Measurements from ENCODE around the gene STH.
A peak's percentile ranks its signal among the peaks of the same experiment; 100 is the strongest.

The STH gene

DNA sequence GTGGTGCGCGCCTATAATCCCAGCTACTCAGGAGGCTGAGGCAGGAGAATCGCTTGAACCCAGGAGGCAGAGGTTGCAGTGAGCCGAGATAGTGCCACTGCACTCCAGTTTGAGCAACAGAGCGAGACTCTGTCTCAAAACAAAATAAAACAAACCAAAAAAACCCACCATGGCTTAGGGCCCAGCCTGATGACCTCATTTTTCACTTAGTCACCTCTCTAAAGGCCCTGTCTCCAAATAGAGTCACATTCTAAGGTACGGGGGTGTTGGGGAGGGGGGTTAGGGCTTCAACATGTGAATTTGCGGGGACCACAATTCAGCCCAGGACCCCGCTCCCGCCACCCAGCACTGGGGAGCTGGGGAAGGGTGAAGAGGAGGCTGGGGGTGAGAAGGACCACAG is 1.4 kb upstream of the STH start:
- Histone ChIP-seq H3K4me3 (ENCODE audit: low read depth, low read length) (no peak overlapping the region), H3K36me3 (ENCODE audit: control insufficient read depth in 2 of 2, insufficient read depth in 1 of 2, low read length in 2 of 2) (no peaks in the 10 kb centered on the region), H3K4me1 (ENCODE audit: control insufficient read depth, insufficient read depth, low read length) (no peaks in the 10 kb centered on the region), H3K27ac (ENCODE audit: extremely low read depth, low read depth, low read length) (no peak overlapping the region), H3K9me3 (ENCODE audit: control insufficient read depth, insufficient read depth, low read depth, low read length) (no peaks in the 10 kb centered on the region)
- ChIA-PET CTCF (interaction anchor here (0.6 to 1.6 kb wide), 7 partner anchors 8 to 282 kb away, joined by 3 to 7 read pairs (median 4); partner anchors contain the start of gene KANSL1), POLR2A (no interaction called here)
- TF ChIP-seq, protein P1, sequence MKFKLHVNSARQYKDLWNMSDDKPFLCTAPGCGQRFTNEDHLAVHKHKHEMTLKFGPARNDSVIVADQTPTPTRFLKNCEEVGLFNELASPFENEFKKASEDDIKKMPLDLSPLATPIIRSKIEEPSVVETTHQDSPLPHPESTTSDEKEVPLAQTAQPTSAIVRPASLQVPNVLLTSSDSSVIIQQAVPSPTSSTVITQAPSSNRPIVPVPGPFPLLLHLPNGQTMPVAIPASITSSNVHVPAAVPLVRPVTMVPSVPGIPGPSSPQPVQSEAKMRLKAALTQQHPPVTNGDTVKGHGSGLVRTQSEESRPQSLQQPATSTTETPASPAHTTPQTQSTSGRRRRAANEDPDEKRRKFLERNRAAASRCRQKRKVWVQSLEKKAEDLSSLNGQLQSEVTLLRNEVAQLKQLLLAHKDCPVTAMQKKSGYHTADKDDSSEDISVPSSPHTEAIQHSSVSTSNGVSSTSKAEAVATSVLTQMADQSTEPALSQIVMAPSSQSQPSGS (tag by site-specific recombination; IDR thresholded peaks at IDR 0.05; ENCODE audit: low read depth): peak; percentile 39; the same call in 1 of the 2 replicates
- peak; percentile 31; the same call in 1 of the 2 replicates for TF ChIP-seq ZNF335 (tag by site-specific recombination; conservative IDR thresholded peaks at IDR 0.05)
- 0 out of 2 replicates have a peak, but pooled peaks have one; percentile 37 for TF ChIP-seq ZBTB21 (tag by site-specific recombination; IDR thresholded peaks at IDR 0.05)
- TF ChIP-seq YY1 (tag by site-specific recombination; IDR thresholded peaks at IDR 0.05): no peak

DNA sequence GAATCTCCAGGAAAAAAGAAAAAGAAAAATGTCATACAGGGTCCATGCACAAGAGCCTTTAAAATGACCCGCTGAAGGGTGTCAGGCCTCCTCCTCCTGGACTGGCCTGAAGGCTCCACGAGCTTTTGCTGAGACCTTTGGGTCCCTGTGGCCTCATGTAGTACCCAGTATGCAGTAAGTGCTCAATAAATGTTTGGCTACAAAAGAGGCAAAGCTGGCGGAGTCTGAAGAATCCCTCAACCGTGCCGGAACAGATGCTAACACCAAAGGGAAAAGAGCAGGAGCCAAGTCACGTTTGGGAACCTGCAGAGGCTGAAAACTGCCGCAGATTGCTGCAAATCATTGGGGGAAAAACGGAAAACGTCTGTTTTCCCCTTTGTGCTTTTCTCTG is 845 bp downstream of the STH start:
- Histone ChIP-seq H3K9me3 (ENCODE audit: control insufficient read depth, insufficient read depth, low read depth, low read length) (no peaks in the 10 kb centered on the region), H3K36me3 (ENCODE audit: control insufficient read depth in 2 of 2, insufficient read depth in 1 of 2, low read length in 2 of 2) (no peaks in the 10 kb centered on the region; a peak in 1 of 3 replicates), H3K4me1 (ENCODE audit: control insufficient read depth, insufficient read depth, low read length) (peaks cover 4% of the 10 kb centered on the region; the same call in 1 of the 2 replicates), H3K4me3 (ENCODE audit: low read depth, low read length) (no peak overlapping the region), H3K27ac (ENCODE audit: extremely low read depth, low read depth, low read length) (no peak overlapping the region)
- ChIA-PET POLR2A (no interaction called here), CTCF (interaction anchor here (1.2 to 1.9 kb wide), 3 partner anchors 9 to 206 kb away, joined by 3 to 5 read pairs (median 4); no protein-coding TSS in a partner anchor)
- no peak for TF ChIP-seq ZNF621 (tag by site-specific recombination; IDR thresholded peaks at IDR 0.05)
- TF ChIP-seq ZBTB1 (tag by site-specific recombination; IDR thresholded peaks at IDR 0.05): no peak
- TF ChIP-seq, protein P2, sequence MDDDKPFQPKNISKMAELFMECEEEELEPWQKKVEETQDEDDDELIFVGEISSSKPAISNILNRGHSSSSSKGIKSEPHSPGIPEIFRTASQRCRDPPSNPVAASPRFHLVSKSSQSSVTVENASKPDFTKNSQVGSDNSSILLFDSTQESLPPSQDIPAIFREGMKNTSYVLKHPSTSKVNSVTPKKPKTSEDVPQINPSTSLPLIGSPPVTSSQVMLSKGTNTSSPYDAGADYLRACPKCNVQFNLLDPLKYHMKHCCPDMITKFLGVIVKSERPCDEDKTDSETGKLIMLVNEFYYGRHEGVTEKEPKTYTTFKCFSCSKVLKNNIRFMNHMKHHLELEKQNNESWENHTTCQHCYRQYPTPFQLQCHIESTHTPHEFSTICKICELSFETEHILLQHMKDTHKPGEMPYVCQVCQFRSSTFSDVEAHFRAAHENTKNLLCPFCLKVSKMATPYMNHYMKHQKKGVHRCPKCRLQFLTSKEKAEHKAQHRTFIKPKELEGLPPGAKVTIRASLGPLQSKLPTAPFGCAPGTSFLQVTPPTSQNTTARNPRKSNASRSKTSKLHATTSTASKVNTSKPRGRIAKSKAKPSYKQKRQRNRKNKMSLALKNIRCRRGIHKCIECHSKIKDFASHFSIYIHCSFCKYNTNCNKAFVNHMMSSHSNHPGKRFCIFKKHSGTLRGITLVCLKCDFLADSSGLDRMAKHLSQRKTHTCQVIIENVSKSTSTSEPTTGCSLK (tag by site-specific recombination; IDR thresholded peaks at IDR 0.05): no peak

DNA sequence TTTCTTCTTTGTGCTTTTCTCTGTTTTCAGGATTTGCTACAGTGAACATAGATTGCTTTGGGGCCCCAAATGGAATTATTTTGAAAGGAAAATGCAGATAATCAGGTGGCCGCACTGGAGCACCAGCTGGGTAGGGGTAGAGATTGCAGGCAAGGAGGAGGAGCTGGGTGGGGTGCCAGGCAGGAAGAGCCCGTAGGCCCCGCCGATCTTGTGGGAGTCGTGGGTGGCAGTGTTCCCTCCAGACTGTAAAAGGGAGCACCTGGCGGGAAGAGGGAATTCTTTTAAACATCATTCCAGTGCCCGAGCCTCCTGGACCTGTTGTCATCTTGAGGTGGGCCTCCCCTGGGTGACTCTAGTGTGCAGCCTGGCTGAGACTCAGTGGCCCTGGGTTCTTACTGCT is 1.2 kb downstream of the STH start:
- H3K36me3 ChIP-seq (ENCODE audit: control insufficient read depth in 2 of 2, insufficient read depth in 1 of 2, low read length in 2 of 2): no peaks in the 10 kb centered on the region; a peak in 1 of 3 replicates
- ChIA-PET CTCF (interaction anchor here (1.3 to 5.4 kb wide), 5 partner anchors 34 to 211 kb away, joined by 4 to 48 read pairs (median 5); partner anchors contain the start of gene KANSL1), POLR2A (interaction anchor here (0.6 kb wide), 1 partner anchor 285 kb away, joined by 3 read pairs; no protein-coding TSS in a partner anchor)
- H3K4me1 ChIP-seq (ENCODE audit: control insufficient read depth, insufficient read depth, low read length): peaks cover 4% of the 10 kb centered on the region; the same call in 1 of the 2 replicates
- no peak overlapping the region for H3K27ac ChIP-seq (ENCODE audit: extremely low read depth, low read depth, low read length)
- H3K9me3 ChIP-seq (ENCODE audit: control insufficient read depth, insufficient read depth, low read depth, low read length): no peaks in the 10 kb centered on the region
- no peak overlapping the region for H3K4me3 ChIP-seq (ENCODE audit: low read depth, low read length)
- TF ChIP-seq, protein P3, sequence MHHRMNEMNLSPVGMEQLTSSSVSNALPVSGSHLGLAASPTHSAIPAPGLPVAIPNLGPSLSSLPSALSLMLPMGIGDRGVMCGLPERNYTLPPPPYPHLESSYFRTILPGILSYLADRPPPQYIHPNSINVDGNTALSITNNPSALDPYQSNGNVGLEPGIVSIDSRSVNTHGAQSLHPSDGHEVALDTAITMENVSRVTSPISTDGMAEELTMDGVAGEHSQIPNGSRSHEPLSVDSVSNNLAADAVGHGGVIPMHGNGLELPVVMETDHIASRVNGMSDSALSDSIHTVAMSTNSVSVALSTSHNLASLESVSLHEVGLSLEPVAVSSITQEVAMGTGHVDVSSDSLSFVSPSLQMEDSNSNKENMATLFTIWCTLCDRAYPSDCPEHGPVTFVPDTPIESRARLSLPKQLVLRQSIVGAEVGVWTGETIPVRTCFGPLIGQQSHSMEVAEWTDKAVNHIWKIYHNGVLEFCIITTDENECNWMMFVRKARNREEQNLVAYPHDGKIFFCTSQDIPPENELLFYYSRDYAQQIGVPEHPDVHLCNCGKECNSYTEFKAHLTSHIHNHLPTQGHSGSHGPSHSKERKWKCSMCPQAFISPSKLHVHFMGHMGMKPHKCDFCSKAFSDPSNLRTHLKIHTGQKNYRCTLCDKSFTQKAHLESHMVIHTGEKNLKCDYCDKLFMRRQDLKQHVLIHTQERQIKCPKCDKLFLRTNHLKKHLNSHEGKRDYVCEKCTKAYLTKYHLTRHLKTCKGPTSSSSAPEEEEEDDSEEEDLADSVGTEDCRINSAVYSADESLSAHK (tag by site-specific recombination; IDR thresholded peaks at IDR 0.05): no peak
- TF ChIP-seq ZNF248 (tag by site-specific recombination; IDR thresholded peaks at IDR 0.05): no peak
- TF ChIP-seq ZNF654 (tag by site-specific recombination; IDR thresholded peaks at IDR 0.05; ENCODE audit: low read depth): no peak
- TF ChIP-seq ZNF501 (tag by site-specific recombination; IDR thresholded peaks at IDR 0.05): no peak
- TF ChIP-seq, protein P4, sequence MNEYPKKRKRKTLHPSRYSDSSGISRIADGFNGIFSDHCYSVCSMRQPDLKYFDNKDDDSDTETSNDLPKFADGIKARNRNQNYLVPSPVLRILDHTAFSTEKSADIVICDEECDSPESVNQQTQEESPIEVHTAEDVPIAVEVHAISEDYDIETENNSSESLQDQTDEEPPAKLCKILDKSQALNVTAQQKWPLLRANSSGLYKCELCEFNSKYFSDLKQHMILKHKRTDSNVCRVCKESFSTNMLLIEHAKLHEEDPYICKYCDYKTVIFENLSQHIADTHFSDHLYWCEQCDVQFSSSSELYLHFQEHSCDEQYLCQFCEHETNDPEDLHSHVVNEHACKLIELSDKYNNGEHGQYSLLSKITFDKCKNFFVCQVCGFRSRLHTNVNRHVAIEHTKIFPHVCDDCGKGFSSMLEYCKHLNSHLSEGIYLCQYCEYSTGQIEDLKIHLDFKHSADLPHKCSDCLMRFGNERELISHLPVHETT (tag by site-specific recombination; IDR thresholded peaks at IDR 0.05): no peak
- no peak for TF ChIP-seq IKZF3 (tag by site-specific recombination; IDR thresholded peaks at IDR 0.05)
- no peak for TF ChIP-seq ZNF146 (tag by site-specific recombination; IDR thresholded peaks at IDR 0.05)
- no peak for TF ChIP-seq ZNF10 (tag by site-specific recombination; IDR thresholded peaks at IDR 0.05)
- TF ChIP-seq OVOL3 (tag by site-specific recombination; IDR thresholded peaks at IDR 0.05): no peak
- TF ChIP-seq KLF1 (tag by site-specific recombination; IDR thresholded peaks at IDR 0.05): no peak
- no peak for TF ChIP-seq MEIS1 (CRISPR knock-in tag; IDR thresholded peaks at IDR 0.05; ENCODE audit: borderline replicate concordance)
- TF ChIP-seq ZNF544 (tag by site-specific recombination; IDR thresholded peaks at IDR 0.05): no peak
- TF ChIP-seq, protein P5, sequence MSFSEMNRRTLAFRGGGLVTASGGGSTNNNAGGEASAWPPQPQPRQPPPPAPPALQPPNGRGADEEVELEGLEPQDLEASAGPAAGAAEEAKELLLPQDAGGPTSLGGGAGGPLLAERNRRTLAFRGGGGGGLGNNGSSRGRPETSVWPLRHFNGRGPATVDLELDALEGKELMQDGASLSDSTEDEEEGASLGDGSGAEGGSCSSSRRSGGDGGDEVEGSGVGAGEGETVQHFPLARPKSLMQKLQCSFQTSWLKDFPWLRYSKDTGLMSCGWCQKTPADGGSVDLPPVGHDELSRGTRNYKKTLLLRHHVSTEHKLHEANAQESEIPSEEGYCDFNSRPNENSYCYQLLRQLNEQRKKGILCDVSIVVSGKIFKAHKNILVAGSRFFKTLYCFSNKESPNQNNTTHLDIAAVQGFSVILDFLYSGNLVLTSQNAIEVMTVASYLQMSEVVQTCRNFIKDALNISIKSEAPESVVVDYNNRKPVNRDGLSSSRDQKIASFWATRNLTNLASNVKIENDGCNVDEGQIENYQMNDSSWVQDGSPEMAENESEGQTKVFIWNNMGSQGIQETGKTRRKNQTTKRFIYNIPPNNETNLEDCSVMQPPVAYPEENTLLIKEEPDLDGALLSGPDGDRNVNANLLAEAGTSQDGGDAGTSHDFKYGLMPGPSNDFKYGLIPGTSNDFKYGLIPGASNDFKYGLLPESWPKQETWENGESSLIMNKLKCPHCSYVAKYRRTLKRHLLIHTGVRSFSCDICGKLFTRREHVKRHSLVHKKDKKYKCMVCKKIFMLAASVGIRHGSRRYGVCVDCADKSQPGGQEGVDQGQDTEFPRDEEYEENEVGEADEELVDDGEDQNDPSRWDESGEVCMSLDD (tag by site-specific recombination; IDR thresholded peaks at IDR 0.05): no peak

Measured in HEK293 (cell line).